SK-N-MC (cell line): ENCODE results near the gene PANK2.
"Not testable (repeated sequence)": the region's sequence is repeated elsewhere in the genome, so short reads cannot be mapped to it uniquely, and the experiment has no call there.

Experiments used
- DNase-seq: peaks from one replicate; pipeline ENCODE4 v3.0.0-alpha.2; 2011; ENCODE audit warnings: low read depth, low spot score
- H3K27ac ChIP-seq: fragments of 200-600 bp; sonication (generic); 2 replicates; pipeline ENCODE4 v1.5.1; 2016; ENCODE audit warnings: mixed run types
- H3K36me3 ChIP-seq: fragments of 200-600 bp; sonication (generic); 2 replicates; pipeline ENCODE4 v1.6.1; 2017; ENCODE audit warnings: antibody characterized with exemption, low read length, mixed read lengths; ENCODE audit not compliant: insufficient read depth
- H3K4me3 ChIP-seq: fragments of 200-600 bp; sonication (generic); 2 replicates; pipeline ENCODE4 v1.5.1; 2016
- H3K9ac ChIP-seq: fragments of 200-600 bp; sonication (generic); 2 replicates; pipeline ENCODE4 v1.8.0; 2017; ENCODE audit warnings: mixed run types, mixed read lengths; ENCODE audit not compliant: insufficient read length
- H3K9me3 ChIP-seq: fragments of 200-600 bp; sonication (generic); 2 replicates; pipeline ENCODE4 v1.6.1; 2017; ENCODE audit warnings: low read depth, mild to moderate bottlenecking, antibody characterized with exemption, low read length, moderate library complexity, mixed read lengths
- EZH2 ChIP-seq: fragments of 200-600 bp; sonication (generic); IDR thresholded peaks from one replicate; pipeline ENCODE4 v1.6.1; 2017; ENCODE audit warnings: antibody characterized with exemption
- FOXP2 ChIP-seq: optimal IDR thresholded peaks from 2 replicates; pipeline ENCODE3; 2011; ENCODE audit warnings: mild to moderate bottlenecking, moderate library complexity; ENCODE audit not compliant: insufficient read depth; ENCODE audit errors: extremely low read length, control extremely low read depth
- POLR2AphosphoS5 ChIP-seq: IDR thresholded peaks from 2 replicates; pipeline ENCODE4 v1.6.1; 2012; ENCODE audit warnings: mild to moderate bottlenecking, low read depth, low read length, borderline replicate concordance

PANK2 gene

DNA sequence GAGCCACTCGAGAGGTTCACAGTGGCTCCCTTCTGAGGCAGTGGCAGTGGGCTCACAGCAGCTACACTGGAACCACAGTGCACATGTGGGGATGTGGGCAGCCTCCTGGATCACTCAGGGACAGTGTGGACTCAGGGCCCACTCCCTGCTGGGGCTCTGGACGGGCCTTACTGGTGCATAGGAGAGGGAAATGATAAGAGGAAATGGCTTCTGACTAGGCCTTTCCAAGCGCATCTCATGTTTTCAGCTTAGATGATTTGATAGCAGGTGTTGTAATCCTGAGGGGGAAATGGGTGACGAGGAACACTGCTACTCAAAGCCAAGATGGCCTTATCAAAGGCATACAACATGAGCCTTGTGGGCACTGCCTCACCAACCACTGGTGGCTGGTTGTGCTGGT is 44.0 kb downstream of the PANK2 start:
- Histone ChIP-seq H3K36me3 (peaks cover 24% of the 10 kb centered on the region), H3K9me3 (no peaks in the 10 kb centered on the region), H3K9ac (no peak overlapping the region), H3K4me3 (no peak overlapping the region), H3K27ac (no peak overlapping the region)
- no peak for TF ChIP-seq EZH2
- TF ChIP-seq POLR2AphosphoS5: no peak
- TF ChIP-seq FOXP2: no peak
- DNase-seq: no peak

DNA sequence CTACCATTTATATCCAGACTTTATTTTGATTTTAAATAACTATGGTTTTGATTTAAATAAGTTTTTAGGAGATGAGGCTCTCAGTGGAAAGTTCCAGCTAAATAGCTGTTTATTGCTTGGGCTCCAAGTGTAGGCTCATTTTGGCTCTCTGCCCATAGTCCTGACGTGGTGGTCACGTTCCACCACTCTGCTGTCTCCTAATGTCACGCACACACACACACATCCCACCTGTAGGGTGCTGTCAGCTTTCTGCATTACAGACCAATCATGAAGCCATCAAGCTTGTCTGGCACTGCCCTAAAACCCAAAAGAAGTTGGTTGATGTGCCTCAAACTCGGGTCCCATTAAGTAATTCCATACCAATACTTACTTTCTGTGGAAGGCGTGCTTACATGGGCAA is 45.4 kb downstream of the PANK2 start:
- H3K4me3 ChIP-seq: no peak overlapping the region
- 0 out of 2 replicates have a peak overlapping the region, but pooled peaks have one; percentile 44 for H3K27ac ChIP-seq
- H3K9ac ChIP-seq: no peak overlapping the region
- no peak for DNase-seq
- TF ChIP-seq FOXP2 (no peak), EZH2 (no peak), POLR2AphosphoS5 (no peak)
- peaks cover 33% of the 10 kb centered on the region for H3K36me3 ChIP-seq
- H3K9me3 ChIP-seq: no peaks in the 10 kb centered on the region

DNA sequence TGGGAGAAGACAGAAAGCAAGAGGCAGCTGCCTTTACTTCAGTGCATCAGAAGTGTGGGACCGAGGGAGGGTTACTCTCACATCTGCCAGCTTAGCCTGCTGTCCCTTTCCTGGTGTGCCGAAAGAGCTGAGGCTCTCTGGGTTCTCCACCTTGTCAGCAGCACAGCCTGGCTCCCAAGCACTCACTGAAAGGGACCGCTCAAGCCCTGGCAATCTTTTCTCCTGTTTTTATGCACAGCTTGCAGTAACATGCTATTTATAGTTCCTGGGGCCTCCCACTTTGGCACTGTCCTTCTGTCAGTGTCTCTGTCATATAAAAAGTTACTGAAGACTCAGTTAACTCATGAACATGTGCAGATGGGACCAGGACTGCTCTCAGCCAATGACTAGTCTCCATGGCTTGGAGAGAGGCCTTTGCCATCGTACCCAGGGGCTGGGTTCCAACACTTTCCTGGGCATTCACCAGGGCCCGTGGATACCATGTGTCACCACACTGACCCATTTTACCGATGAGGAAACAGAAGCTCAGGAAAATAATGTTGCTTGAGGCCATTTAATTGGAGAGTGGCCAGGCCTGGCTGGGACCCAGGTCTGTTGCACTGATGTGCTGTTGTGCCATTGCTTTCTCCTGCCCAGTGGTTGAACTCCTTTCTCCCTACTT is 46.2 kb downstream of the PANK2 start:
- no peak for TF ChIP-seq POLR2AphosphoS5
- TF ChIP-seq FOXP2: no peak
- no peak for TF ChIP-seq EZH2
- Histone ChIP-seq H3K4me3 (no peak overlapping the region), H3K9me3 (no peaks in the 10 kb centered on the region), H3K36me3 (peaks cover 41% of the 10 kb centered on the region), H3K9ac (no peak overlapping the region), H3K27ac (peak overlapping the region; percentile 44; the same call in 1 of the 2 replicates)
- DNase-seq: no peak

DNA sequence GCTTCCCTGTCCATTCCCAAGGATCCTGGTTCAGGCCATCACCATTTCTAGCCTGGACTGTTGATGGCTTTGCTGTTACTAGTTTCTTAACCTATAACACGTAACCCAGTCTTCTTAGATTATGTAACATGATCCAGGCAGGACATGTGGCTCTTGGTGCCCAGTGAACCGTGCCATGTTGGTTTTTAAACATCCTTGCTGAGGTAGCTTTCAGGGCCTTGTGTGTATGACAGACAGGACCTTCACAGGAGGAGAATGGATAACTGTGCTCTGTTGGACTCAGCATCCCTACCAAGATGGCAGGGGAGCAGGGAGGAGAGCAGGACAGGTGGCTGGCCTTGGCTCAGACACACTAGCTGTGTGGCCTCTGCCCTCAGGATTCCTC is 46.8 kb downstream of the PANK2 start:
- Histone ChIP-seq H3K36me3 (peaks cover 46% of the 10 kb centered on the region), H3K27ac (no peak overlapping the region), H3K9me3 (no peaks in the 10 kb centered on the region), H3K9ac (no peak overlapping the region), H3K4me3 (no peak overlapping the region)
- DNase-seq: no peak
- TF ChIP-seq POLR2AphosphoS5 (no peak), FOXP2 (no peak), EZH2 (no peak)

DNA sequence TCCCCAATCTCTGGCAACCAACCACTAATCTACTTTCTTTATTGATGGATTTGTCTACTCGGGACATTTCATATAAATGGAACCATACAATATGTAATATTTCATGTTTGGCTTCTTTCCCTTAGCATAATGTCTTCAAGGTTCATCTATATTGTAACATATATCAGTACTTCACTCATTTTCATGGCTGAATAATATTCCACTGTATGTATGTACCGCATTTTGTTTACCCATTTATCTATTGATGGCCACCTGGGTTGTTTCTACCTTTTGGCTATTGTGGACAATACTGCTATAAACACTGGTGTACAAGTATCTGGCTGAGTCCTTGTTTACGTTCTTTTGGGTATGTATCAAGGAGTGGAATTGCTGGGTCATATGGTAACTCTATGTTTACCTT is 48.4 kb downstream of the PANK2 start:
- no peaks in the 10 kb centered on the region for H3K9me3 ChIP-seq
- no peak overlapping the region for H3K4me3 ChIP-seq
- TF ChIP-seq POLR2AphosphoS5: no peak
- TF ChIP-seq EZH2: no peak
- no peak for TF ChIP-seq FOXP2
- no peak for DNase-seq
- H3K9ac ChIP-seq: no peak overlapping the region
- peaks cover 56% of the 10 kb centered on the region for H3K36me3 ChIP-seq
- H3K27ac ChIP-seq: no peak overlapping the region

DNA sequence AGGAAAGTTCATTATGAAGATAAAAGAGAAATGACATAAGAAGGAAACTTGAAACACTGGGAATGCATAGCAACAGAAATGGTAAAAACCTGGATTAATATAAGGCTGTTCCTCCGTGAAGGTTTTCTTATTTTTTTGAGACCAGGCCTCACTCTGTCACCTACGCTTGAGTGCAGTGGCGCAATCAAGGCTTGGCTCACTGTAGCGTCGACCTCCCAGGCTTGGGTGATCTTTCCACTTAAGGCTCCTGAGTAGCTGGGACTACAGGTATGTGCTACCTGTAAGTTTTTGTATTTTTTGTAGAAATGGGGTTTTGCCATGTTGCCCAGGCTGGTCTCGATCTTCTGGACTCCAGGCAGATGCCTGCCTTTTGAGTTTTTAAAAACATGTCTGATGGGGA is 51.7 kb downstream of the PANK2 start:
- peaks cover 57% of the 10 kb centered on the region for H3K36me3 ChIP-seq
- DNase-seq: no peak

DNA sequence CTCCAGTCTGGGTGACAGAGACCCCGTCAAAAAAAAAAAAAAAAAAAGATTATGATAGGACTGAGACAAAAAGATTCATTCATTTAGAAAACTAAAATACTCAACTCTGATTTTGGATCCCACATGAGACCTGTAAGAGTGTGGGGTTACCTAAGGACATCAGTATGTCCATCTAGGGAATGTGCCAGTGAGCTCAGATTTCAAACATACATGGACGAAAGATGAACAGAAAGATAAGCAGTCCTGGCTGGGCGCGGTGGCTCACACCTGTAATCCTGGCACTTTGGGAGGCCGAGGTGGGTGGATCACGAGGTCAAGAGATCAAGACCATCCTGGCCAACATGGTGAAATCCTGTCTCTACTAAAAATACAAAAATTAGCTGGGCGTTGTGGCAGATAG is 57.5 kb downstream of the PANK2 start:
- not testable (repeated sequence) for H3K4me3 ChIP-seq, H3K27ac ChIP-seq, DNase-seq, H3K9ac ChIP-seq, H3K9me3 ChIP-seq
- peaks cover 17% of the 10 kb centered on the region for H3K36me3 ChIP-seq

More for the DNA sequence above, 51.7 kb downstream of the PANK2 start:
- no peak for TF ChIP-seq POLR2AphosphoS5
- no peak for TF ChIP-seq EZH2
- TF ChIP-seq FOXP2: no peak
- Histone ChIP-seq H3K27ac (no peak overlapping the region), H3K4me3 (no peak overlapping the region), H3K9ac (no peak overlapping the region), H3K9me3 (no peaks in the 10 kb centered on the region)

DNA sequence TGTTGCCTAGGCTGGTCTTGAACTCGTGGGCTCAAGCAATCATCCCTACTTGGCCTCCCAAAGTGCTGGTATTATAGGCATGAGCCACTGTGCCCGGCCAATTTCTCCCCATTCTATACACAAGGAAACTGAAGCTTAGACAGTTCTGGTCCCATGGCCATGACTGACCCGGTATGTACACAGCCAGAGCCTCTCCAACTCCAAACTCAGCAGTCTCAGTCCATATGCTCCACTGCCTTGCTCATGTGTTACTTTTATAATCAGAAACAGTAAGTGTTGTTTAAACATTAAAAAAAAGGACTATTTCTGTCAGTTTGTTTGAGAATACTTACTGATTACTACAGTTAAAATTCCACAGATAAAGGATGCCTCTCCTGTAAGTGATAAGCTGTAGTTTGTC is 75.5 kb downstream of the PANK2 start:
- TF ChIP-seq EZH2 (no peak), POLR2AphosphoS5 (no peak), FOXP2 (no peak)
- Histone ChIP-seq H3K36me3 (peaks cover 16% of the 10 kb centered on the region), H3K9ac (no peak overlapping the region), H3K27ac (no peak overlapping the region), H3K4me3 (no peak overlapping the region), H3K9me3 (no peaks in the 10 kb centered on the region)
- no peak for DNase-seq

DNA sequence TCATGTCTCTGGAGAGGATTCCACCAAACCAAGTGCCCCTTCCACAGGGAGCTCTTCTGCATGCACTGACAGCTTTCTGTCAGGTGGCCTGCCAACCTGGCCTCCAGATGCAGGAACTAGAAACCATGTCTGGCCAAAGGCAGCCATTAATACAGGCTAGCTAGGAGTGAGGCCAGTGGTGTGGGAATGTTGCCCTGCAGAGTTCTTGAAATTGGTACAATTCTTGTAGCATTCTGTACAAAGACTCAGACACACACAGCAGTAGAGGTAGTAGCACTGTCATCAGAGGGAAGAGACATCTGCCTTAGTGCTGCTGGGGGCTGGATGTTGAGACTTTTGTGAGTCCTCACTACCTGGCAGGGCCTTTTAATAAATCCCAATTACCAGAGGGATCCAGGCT is 77.4 kb downstream of the PANK2 start:
- Histone ChIP-seq H3K9me3 (no peaks in the 10 kb centered on the region), H3K4me3 (no peak overlapping the region), H3K36me3 (peaks cover 11% of the 10 kb centered on the region; the same call in 1 of the 2 replicates), H3K27ac (no peak overlapping the region), H3K9ac (no peak overlapping the region)
- DNase-seq: no peak
- TF ChIP-seq FOXP2 (no peak), EZH2 (no peak), POLR2AphosphoS5 (no peak)
